Right atrium auricular region (tissue), 2 donors: ENCODE measurements around the gene MGST2. TPM values are rescaled to one million over a fixed set of nuclear protein-coding genes. Genes with fewer than 3 reads are reported as not detected.

Experiments used
- DNase-seq: peaks from one replicate; pipeline ENCODE4 v3.0.0-alpha.2; 2019; ENCODE audit warnings: low spot score
- H3K27ac ChIP-seq, 2 donors: fragments of 200-600 bp; sonication (generic); 1 replicate in 1 of 2; 2 replicates in 1 of 2; pipeline ENCODE4 v1.5.1; 2016 to 2019
- H3K27me3 ChIP-seq, 2 donors: fragments of 200-600 bp; sonication (generic); one replicate each; pipeline versions ENCODE4 v1.5.1 to v1.6.0; 2017 to 2019
- H3K36me3 ChIP-seq: fragments of 200-600 bp; sonication (generic); one replicate; pipeline ENCODE4 v1.5.1; 2016
- H3K4me1 ChIP-seq, 2 donors: fragments of 200-600 bp; sonication (generic); one replicate each; pipeline versions ENCODE4 v1.5.1 to v1.6.0; 2017 to 2019
- H3K4me3 ChIP-seq, 2 donors: fragments of 200-600 bp; sonication (generic); 1 replicate in 1 of 2; 2 replicates in 1 of 2; pipeline ENCODE4 v1.5.1; 2017 to 2019; ENCODE audit warnings: mild to moderate bottlenecking in 1 of 2, moderate library complexity in 1 of 2
- H3K9me3 ChIP-seq, 2 donors: fragments of 200-600 bp; sonication (generic); one replicate each; pipeline ENCODE4 v1.5.1; 2019
- CTCF ChIP-seq, 2 donors: fragments of 200-600 bp; sonication (generic); IDR thresholded peaks; one replicate each; pipeline ENCODE4 v1.5.1; 2019; ENCODE audit warnings: antibody characterized with exemption in 2 of 2
- total RNA-seq, 2 donors: library from RNA; depleted of rRNA; stranded (reverse); fragments of >200 nt; gene quantifications; one replicate each; pipeline ENCODE4 v1.1.0, GENCODE V29; 2016

Gene MGST2
- total RNA-seq, 2 donors from 2014 or later: 77.4 to 129 TPM

GRCh38 chr4:139639654-139640053, 26.0 kb upstream of the MGST2 start:
- no peak for TF ChIP-seq CTCF (IDR thresholded peaks at IDR 0.05)
- no peak for DNase-seq
- Histone ChIP-seq H3K27ac (no peak overlapping the region), H3K9me3 (peaks cover 5 to 17% of the 10 kb centered on the region in 2 donors), H3K27me3 (no peaks in the 10 kb centered on the region), H3K4me1 (no peaks in the 10 kb centered on the region), H3K4me3 (no peak overlapping the region), H3K36me3 (no peaks in the 10 kb centered on the region)

GRCh38 chr4:139641218-139641617, 24.4 kb upstream of the MGST2 start:
- TF ChIP-seq CTCF (IDR thresholded peaks at IDR 0.05): no peak

GRCh38 chr4:139642364-139642763, 23.3 kb upstream of the MGST2 start:
- no peak for DNase-seq
- Histone ChIP-seq H3K4me3 (no peak overlapping the region), H3K27ac (no peak overlapping the region), H3K9me3 (peaks cover 5 to 17% of the 10 kb centered on the region in 2 donors), H3K4me1 (no peaks in the 10 kb centered on the region), H3K36me3 (no peaks in the 10 kb centered on the region), H3K27me3 (no peaks in the 10 kb centered on the region)
- no peak for TF ChIP-seq CTCF (IDR thresholded peaks at IDR 0.05)

More at GRCh38 chr4:139641218-139641617, 24.4 kb upstream of the MGST2 start:
- no peaks in the 10 kb centered on the region for H3K4me1 ChIP-seq
- H3K4me3 ChIP-seq: no peak overlapping the region
- H3K9me3 ChIP-seq: peaks cover 5 to 17% of the 10 kb centered on the region in 2 donors
- H3K27me3 ChIP-seq: no peaks in the 10 kb centered on the region
- DNase-seq: no peak
- no peaks in the 10 kb centered on the region for H3K36me3 ChIP-seq
- H3K27ac ChIP-seq: no peak overlapping the region

- no peak overlapping the region for H3K4me3 ChIP-seq
- no peak overlapping the region for H3K27ac ChIP-seq
- H3K9me3 ChIP-seq: peaks cover 2 to 9% of the 10 kb centered on the region in 2 donors
- no peaks in the 10 kb centered on the region for H3K27me3 ChIP-seq
- TF ChIP-seq CTCF (IDR thresholded peaks at IDR 0.05): no peak
- no peaks in the 10 kb centered on the region for H3K4me1 ChIP-seq
- DNase-seq: no peak
- H3K36me3 ChIP-seq: no peaks in the 10 kb centered on the region
Observed at GRCh38 chr4:139643042-139643895, 22.4 kb upstream of the MGST2 start.

GRCh38 chr4:139645458-139645857, 20.2 kb upstream of the MGST2 start:
- no peaks in the 10 kb centered on the region for H3K9me3 ChIP-seq
- H3K27ac ChIP-seq: no peak overlapping the region
- no peaks in the 10 kb centered on the region for H3K4me1 ChIP-seq
- no peaks in the 10 kb centered on the region for H3K36me3 ChIP-seq
- TF ChIP-seq CTCF (IDR thresholded peaks at IDR 0.05): no peak
- no peak for DNase-seq
- no peak overlapping the region for H3K4me3 ChIP-seq
- no peaks in the 10 kb centered on the region for H3K27me3 ChIP-seq
